Parathyroid adenoma (tissue), 2 donors: Measurements from ENCODE around the gene ZNF441.
A peak's percentile ranks its signal among the peaks of the same experiment; 100 is the strongest.

Experiments used
- H2AFZ ChIP-seq: fragments of 300-600 bp; sonication (generic); one replicate; pipeline ENCODE4 v1.7.0; 2017; ENCODE audit warnings: antibody characterized with exemption, mild to moderate bottlenecking
- H3K27ac ChIP-seq: fragments of 300-600 bp; sonication (generic); one replicate; pipeline ENCODE4 v1.7.0; 2017
- H3K27me3 ChIP-seq: fragments of 300-600 bp; sonication (generic); one replicate; pipeline ENCODE4 v1.7.0; 2017; ENCODE audit warnings: low read length; ENCODE audit not compliant: control insufficient read depth, insufficient read depth
- H3K36me3 ChIP-seq: fragments of 300-600 bp; sonication (generic); one replicate; pipeline ENCODE4 v1.7.0; 2017; ENCODE audit warnings: low read length; ENCODE audit not compliant: control insufficient read depth, insufficient read depth
- H3K4me1 ChIP-seq: fragments of 300-600 bp; sonication (generic); one replicate; pipeline ENCODE4 v1.7.0; 2017; ENCODE audit warnings: control low read depth
- H3K4me2 ChIP-seq: fragments of 300-600 bp; sonication (generic); one replicate; pipeline ENCODE4 v1.7.0; 2017; ENCODE audit warnings: low read length
- H3K4me3 ChIP-seq: fragments of 300-600 bp; sonication (generic); one replicate; pipeline ENCODE4 v1.7.0; 2017; ENCODE audit warnings: low read depth, low read length
- H3K79me2 ChIP-seq: fragments of 300-600 bp; sonication (generic); one replicate; pipeline ENCODE4 v1.7.0; 2017; ENCODE audit warnings: control low read depth
- H3K9ac ChIP-seq: fragments of 300-600 bp; sonication (generic); one replicate; pipeline ENCODE4 v1.7.0; 2017; ENCODE audit warnings: mild to moderate bottlenecking
- H3K9me3 ChIP-seq: fragments of 300-600 bp; sonication (generic); one replicate; pipeline ENCODE4 v1.7.0; 2017; ENCODE audit warnings: low read length; ENCODE audit not compliant: control insufficient read depth
- CTCF ChIP-seq: fragments of 300-600 bp; sonication (generic); IDR thresholded peaks from one replicate; pipeline ENCODE4 v1.7.0; 2017; ENCODE audit warnings: antibody characterized with exemption, mild to moderate bottlenecking
- donor health status: primary hyperparathyroidism.

ZNF441 gene

GRCh38 chr19:11756965-11757364, 9.8 kb upstream of the ZNF441 start:
- no peak overlapping the region for H3K27ac ChIP-seq
- TF ChIP-seq CTCF, result no peak
- H3K4me3 ChIP-seq, result no peak overlapping the region
- no peaks in the 10 kb centered on the region for H3K27me3 ChIP-seq
- no peak overlapping the region for H3K4me2 ChIP-seq
- H3K4me1 ChIP-seq, result no peaks in the 10 kb centered on the region
- H2AFZ ChIP-seq, result no peak overlapping the region
- no peaks in the 10 kb centered on the region for H3K9me3 ChIP-seq
- no peaks in the 10 kb centered on the region for H3K79me2 ChIP-seq
- H3K9ac ChIP-seq, result no peak overlapping the region
- no peaks in the 10 kb centered on the region for H3K36me3 ChIP-seq

GRCh38 chr19:11759805-11760204, 7.0 kb upstream of the ZNF441 start:
- H3K9ac ChIP-seq, result no peak overlapping the region
- no peaks in the 10 kb centered on the region for H3K4me1 ChIP-seq
- no peaks in the 10 kb centered on the region for H3K9me3 ChIP-seq
- no peak overlapping the region for H3K4me3 ChIP-seq
- H3K4me2 ChIP-seq, result no peak overlapping the region
- no peaks in the 10 kb centered on the region for H3K79me2 ChIP-seq
- no peak for TF ChIP-seq CTCF
- H3K36me3 ChIP-seq, result no peaks in the 10 kb centered on the region
- H3K27ac ChIP-seq, result no peak overlapping the region
- no peak overlapping the region for H2AFZ ChIP-seq
- no peaks in the 10 kb centered on the region for H3K27me3 ChIP-seq

- H2AFZ ChIP-seq, result no peak overlapping the region
- H3K4me1 ChIP-seq, result peaks cover 3% of the 10 kb centered on the region
- H3K9ac ChIP-seq, result no peak overlapping the region
- no peak for TF ChIP-seq CTCF
- no peak overlapping the region for H3K4me3 ChIP-seq
- H3K4me2 ChIP-seq, result no peak overlapping the region
- H3K9me3 ChIP-seq, result no peaks in the 10 kb centered on the region
- no peak overlapping the region for H3K27ac ChIP-seq
- H3K27me3 ChIP-seq, result no peaks in the 10 kb centered on the region
- no peaks in the 10 kb centered on the region for H3K79me2 ChIP-seq
- no peaks in the 10 kb centered on the region for H3K36me3 ChIP-seq
These were observed 3.7 kb upstream of the ZNF441 start for GRCh38 chr19:11763117-11763516.

GRCh38 chr19:11763611-11764010, 3.2 kb upstream of the ZNF441 start:
- H3K4me3 ChIP-seq, result no peak overlapping the region
- no peak overlapping the region for H3K4me2 ChIP-seq
- no peaks in the 10 kb centered on the region for H3K27me3 ChIP-seq
- TF ChIP-seq CTCF, result no peak
- no peaks in the 10 kb centered on the region for H3K36me3 ChIP-seq
- H3K4me1 ChIP-seq, result peaks cover 3% of the 10 kb centered on the region
- no peak overlapping the region for H2AFZ ChIP-seq
- H3K9me3 ChIP-seq, result no peaks in the 10 kb centered on the region
- no peak overlapping the region for H3K9ac ChIP-seq
- no peaks in the 10 kb centered on the region for H3K79me2 ChIP-seq
- H3K27ac ChIP-seq, result no peak overlapping the region

GRCh38 chr19:11767633-11768133, 883 bp downstream of the ZNF441 start:
- Histone ChIP-seq H3K27ac (peak overlapping the region; percentile 97), H3K4me1 (peaks cover 3% of the 10 kb centered on the region), H3K9me3 (no peaks in the 10 kb centered on the region), H3K4me2 (peak overlapping the region; percentile 91), H3K79me2 (peaks cover 19% of the 10 kb centered on the region), H3K27me3 (no peaks in the 10 kb centered on the region), H3K9ac (peak overlapping the region; percentile 85), H3K4me3 (peak overlapping the region; percentile 88), H3K36me3 (no peaks in the 10 kb centered on the region), H2AFZ (peak overlapping the region; percentile 68)
- TF ChIP-seq CTCF, result no peak
